ELR (cell line): ENCODE results near the gene RAD51C.
A peak's percentile ranks its signal among the peaks of the same experiment; 100 is the strongest.
"Not testable (repeated sequence)": the region's sequence is repeated elsewhere in the genome, so short reads cannot be mapped to it uniquely, and the experiment has no call there.

ENCODE experiments used
- DNase-seq: peaks from one replicate; pipeline ENCODE4 v3.0.0-alpha.2; 2015; ENCODE audit warnings: low read depth

Gene RAD51C

GRCh38 chr17:58692239-58693055, at the start of gene RAD51C:
Gene RAD51C (plus strand): TSS chr17:58692602. CDS start chr17:58692644, 42 bp downstream.
- peak; percentile 92 for DNase-seq

- peak; percentile 87 for DNase-seq
Observed at GRCh38 chr17:58643147-58643546, 49.3 kb upstream of the RAD51C start.

GRCh38 chr17:58648236-58648635, 44.2 kb upstream of the RAD51C start:
- peak; percentile 28 for DNase-seq

- peak; percentile 76 for DNase-seq
Observed at GRCh38 chr17:58657962-58658803, 34.2 kb upstream of the RAD51C start.

GRCh38 chr17:58658804-58659713, 33.3 kb upstream of the RAD51C start:
- DNase-seq, result peak; percentile 99

GRCh38 chr17:58659714-58660084, 32.7 kb upstream of the RAD51C start:
- not testable (repeated sequence) for DNase-seq

GRCh38 chr17:58660621-58661020, 31.8 kb upstream of the RAD51C start:
- DNase-seq, result no peak

- DNase-seq, result no peak
Observed at GRCh38 chr17:58661499-58661898, 30.9 kb upstream of the RAD51C start.

- no peak for DNase-seq
Observed at GRCh38 chr17:58664302-58664701, 28.1 kb upstream of the RAD51C start.

- no peak for DNase-seq
Observed at GRCh38 chr17:58665946-58666857, 26.2 kb upstream of the RAD51C start.

GRCh38 chr17:58666858-58667267, 25.5 kb upstream of the RAD51C start:
- DNase-seq, result no peak

- peak; percentile 70 for DNase-seq
Observed at GRCh38 chr17:58667934-58668597, 24.3 kb upstream of the RAD51C start.

- DNase-seq, result no peak
Observed at GRCh38 chr17:58668598-58668935, 23.8 kb upstream of the RAD51C start.

GRCh38 chr17:58669853-58670252, 22.5 kb upstream of the RAD51C start:
- DNase-seq, result no peak

- no peak for DNase-seq
Observed at GRCh38 chr17:58671969-58672368, 20.4 kb upstream of the RAD51C start.

- peak; percentile 61 for DNase-seq
Observed at GRCh38 chr17:58677194-58677880, 15.1 kb upstream of the RAD51C start.

GRCh38 chr17:58678287-58678686, 14.1 kb upstream of the RAD51C start:
- DNase-seq, result not testable (repeated sequence)

- DNase-seq, result peak; percentile 85
Observed at GRCh38 chr17:58679263-58680037, 13.0 kb upstream of the RAD51C start.

- no peak for DNase-seq
Observed at GRCh38 chr17:58680038-58680369, 12.4 kb upstream of the RAD51C start.
